Uterus (tissue), 2 donors: ENCODE data around the gene USP37.

Source experiments
- POLR2A ChIP-seq, 2 donors: fragments of 450-650 bp; IDR thresholded peaks; one replicate each; pipeline ENCODE4 v1.6.1; 2016; ENCODE audit warnings: antibody characterized with exemption in 2 of 2, mild to moderate bottlenecking in 1 of 2, moderate library complexity in 1 of 2
- TF ChIP-seq, protein P1 (sequence below), 4 experiments: fragments of 200-600 bp in 2 of 4; fragments of 450-650 bp in 2 of 4; sonication (generic) in 2 of 4; IDR thresholded peaks; one replicate each; pipeline ENCODE4 v1.5.1; 2016 to 2019; ENCODE audit warnings: antibody characterized with exemption in 4 of 4, mild to moderate bottlenecking in 2 of 4, moderate library complexity in 1 of 4

DNA sequence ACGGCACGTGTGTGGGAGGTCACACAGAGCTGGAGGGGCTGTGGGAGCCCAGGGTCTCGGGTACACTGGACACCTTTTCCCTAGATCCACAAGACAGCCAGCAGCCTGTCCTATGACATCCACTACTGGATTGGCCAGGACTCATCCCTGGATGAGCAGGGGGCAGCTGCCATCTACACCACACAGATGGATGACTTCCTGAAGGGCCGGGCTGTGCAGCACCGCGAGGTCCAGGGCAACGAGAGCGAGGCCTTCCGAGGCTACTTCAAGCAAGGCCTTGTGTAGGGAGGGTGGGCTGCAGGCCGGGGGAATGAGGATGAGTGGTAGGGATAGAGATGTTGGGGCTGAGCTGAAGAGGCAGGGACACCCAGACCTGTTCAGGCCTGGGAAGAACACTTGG, 142.6 kb downstream of the USP37 start:
- TF ChIP-seq, protein P1, sequence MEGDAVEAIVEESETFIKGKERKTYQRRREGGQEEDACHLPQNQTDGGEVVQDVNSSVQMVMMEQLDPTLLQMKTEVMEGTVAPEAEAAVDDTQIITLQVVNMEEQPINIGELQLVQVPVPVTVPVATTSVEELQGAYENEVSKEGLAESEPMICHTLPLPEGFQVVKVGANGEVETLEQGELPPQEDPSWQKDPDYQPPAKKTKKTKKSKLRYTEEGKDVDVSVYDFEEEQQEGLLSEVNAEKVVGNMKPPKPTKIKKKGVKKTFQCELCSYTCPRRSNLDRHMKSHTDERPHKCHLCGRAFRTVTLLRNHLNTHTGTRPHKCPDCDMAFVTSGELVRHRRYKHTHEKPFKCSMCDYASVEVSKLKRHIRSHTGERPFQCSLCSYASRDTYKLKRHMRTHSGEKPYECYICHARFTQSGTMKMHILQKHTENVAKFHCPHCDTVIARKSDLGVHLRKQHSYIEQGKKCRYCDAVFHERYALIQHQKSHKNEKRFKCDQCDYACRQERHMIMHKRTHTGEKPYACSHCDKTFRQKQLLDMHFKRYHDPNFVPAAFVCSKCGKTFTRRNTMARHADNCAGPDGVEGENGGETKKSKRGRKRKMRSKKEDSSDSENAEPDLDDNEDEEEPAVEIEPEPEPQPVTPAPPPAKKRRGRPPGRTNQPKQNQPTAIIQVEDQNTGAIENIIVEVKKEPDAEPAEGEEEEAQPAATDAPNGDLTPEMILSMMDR (IDR thresholded peaks at IDR 0.05), result no peak
- no peak for TF ChIP-seq POLR2A (IDR thresholded peaks at IDR 0.05)
